ENCODE data around the gene DSCAML1.

The DSCAML1 gene

DNA sequence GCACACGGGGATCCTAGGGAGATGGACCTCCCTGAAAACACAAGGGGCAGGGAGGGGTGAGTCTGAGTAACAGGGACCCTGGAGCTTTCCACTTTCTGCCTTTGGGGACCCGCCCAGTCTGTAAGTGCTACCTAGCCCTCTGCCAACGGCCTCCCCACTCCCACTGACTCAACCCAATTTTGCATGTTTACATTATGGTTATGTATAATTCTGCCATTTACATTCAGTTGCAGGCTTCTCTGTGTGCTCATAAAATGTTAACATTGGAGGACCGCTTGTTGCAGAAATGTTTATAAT, 105.8 kb downstream of the DSCAML1 start:
- DNase-seq, result no peak

DNA sequence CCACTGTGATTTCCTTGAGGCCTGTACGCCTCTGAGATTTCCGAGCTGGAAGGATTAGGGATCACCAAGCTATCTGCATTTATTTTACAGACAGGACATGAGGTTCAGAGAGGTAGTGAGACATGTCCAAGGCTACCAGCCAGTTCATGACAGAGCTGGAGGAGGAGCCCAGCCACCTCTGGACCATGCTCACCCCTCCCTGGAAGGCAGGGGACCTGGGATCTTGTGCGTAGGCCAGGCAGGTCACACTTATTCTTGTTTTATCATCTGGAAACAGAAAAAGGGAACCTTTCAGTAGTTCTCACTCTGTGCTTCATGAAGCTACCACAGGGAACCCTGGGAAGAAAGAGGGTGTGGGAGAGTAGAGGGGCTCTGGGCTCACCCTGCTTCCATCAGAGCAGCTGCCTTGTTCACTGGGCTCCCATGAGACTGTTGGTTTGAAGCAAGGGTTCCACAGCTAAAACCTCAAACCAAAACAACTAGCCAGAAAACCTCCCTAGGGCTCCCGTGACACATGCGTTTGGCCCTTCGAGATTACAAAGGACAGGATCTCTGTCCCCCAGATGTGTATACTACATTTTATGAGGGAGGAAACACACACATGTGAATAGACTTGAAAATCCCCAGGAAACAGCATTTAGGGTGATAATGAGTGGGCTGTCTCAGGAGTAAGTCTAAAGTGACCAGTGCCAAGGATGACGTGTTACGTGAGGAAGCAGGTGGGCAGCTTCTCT, 106.4 kb downstream of the DSCAML1 start:
- no peak for DNase-seq

DNA sequence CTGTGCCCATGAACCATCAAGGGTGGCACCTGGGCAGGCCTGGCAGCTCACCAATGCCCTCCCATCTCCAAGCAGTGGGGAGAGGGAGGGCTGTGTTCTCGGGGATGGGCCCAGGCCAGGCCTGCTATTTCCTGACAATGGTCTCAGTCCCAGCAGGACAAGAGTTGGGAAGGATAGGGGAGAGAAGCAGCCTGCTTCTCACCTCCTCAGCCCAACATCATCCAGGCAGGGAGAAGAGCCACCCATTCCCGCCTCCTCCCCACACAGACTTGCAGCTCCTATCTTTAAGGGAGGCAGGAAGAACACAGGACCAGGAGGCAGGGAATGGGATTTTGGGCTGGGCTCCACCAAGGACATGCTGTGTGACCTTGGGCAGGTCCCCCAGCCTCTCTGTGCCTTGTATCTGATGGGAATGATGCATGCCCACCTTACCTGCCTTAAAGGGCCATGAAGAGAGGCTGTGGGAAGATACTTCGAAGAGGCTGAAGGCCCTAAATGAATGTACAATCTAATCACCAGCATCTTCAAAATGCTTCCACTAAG, 108.7 kb downstream of the DSCAML1 start:
- DNase-seq, result no peak

DNA sequence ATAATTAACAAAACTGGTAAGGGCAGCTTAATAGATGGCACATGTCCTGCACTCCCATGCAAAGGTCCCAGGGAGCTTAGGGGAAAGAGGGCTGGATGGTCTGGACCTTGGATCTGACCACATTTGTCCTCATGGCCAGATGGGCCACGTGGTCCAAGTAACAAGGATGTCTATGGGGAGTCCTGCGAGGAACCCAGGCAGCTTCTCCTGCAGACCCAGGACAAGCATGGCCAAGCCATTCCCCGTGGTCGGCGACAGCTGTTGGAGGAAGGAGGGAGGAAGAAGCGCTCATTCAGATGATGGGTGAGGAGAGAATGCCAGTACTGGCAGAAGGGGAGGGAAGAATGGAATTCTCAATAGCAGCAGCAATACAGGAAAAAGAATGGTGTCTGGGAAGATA, 109.2 kb downstream of the DSCAML1 start:
- no peak for DNase-seq

DNA sequence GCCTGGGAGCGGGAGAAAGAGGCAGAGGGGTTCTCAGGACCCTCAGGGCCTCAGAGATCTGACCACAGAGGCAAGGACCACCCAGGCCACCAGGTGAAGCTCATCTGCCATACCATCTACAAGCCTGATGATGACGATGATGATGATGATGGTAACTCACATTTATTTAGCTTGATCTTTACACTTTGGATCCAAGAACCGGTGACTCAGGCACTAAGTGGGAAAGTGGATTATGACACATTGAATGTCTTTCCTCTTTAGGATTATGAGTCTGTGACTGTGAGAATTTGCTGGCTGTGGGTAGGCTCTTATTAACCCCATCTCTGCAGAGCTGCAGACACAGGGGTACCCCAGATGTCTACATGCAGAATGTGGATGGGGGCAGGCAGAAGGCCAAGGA, 110.3 kb downstream of the DSCAML1 start:
- no peak for DNase-seq

DNA sequence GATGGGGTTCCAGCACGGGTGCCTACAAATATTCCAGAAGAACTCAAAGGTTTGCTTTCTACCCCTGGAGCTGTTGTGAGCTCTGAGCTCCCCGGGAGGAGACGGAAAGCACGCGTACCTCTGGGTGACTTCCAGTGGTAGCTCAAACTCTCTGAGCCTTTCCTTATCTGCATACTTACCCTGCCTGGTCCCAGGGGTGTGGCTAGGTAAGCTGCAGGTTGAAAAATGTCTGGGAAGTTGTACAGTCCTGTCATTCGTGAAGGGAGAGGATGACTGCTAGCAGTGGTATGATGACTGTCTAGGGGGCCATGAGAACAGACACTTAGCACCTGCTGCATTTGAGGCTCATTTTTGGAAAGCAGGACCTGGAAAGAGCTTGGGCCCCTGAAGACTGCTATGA, 111.5 kb downstream of the DSCAML1 start:
- DNase-seq, result no peak

DNA sequence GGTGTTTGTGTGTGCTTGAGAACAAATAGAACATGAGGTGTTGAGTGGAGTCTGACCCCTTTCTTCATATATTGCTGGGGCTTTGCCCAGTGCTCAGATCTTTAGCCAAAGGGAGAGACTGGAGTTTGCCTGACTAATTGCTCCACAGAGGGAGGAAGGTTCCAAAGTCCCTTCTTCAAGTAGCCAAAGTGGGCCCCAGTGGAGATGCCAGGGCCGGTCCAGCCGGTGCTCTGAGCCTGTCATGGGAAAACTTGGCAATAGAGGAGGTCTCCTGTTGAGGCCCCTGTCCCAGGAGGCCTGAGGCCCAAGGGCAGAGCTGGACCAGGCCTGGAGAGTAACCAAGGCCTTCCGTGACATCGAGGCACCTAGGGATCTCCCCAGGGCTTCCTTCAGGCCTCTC, 112.3 kb downstream of the DSCAML1 start:
- DNase-seq, result no peak

DNA sequence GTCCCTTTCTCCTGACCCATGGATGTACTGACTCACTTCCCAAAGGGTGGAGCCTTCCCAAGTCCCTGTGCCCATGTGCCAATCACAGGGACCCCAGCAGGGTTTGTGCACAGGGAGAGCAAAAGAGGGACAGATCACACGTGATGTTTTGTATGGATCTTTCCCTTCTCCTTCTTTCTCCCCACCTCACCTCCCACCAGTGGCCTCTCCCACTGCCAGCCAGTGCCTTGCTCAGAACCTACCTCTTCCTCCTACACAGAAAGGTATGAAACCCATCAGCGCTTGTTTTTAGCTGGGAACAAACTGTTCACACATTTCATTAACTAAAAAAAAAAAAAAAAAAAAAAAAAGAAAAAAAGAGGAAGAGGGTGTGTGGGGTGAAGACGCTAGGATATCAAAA, 112.9 kb downstream of the DSCAML1 start:
- DNase-seq, result no peak

DNA sequence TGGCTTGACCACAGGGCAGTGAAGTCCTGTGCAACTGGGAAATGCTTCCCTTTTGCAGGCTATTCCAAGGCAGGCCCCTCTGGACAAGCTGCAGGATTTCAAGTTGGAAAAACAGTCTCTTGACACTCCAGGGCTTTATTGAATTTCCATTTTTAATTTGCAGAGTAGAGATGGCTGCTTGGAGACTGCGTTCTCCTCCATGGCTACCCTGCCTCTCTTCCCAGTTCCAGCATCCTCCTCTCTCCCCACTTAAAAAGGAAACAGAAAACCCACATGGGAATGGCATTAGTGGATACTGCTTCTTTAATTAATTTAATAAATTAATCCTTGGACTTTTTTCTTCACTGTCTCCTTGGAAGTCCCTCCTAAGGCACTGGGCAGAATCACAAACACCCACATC, 115.6 kb downstream of the DSCAML1 start:
- DNase-seq, result no peak

DNA sequence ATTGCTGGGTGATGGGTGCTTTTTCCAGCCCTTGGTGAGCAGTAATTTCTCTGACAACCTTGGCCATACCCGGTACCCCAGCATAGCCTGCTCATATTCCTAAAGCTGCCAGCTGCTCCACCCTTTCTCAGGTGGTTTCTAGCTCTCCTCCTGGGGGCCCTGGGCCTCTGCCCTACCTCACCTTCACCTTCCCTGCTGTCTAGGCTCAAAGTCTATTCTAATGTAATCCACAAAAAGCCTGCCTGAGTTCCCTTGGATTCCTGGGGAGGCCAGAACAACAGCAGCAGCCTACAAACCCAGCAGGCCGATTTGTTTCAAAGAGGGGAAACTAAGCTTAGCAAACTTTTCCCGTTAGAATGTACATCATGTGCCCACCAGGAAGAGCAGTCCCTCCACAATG, 117.6 kb downstream of the DSCAML1 start:
- no peak for DNase-seq

DNA sequence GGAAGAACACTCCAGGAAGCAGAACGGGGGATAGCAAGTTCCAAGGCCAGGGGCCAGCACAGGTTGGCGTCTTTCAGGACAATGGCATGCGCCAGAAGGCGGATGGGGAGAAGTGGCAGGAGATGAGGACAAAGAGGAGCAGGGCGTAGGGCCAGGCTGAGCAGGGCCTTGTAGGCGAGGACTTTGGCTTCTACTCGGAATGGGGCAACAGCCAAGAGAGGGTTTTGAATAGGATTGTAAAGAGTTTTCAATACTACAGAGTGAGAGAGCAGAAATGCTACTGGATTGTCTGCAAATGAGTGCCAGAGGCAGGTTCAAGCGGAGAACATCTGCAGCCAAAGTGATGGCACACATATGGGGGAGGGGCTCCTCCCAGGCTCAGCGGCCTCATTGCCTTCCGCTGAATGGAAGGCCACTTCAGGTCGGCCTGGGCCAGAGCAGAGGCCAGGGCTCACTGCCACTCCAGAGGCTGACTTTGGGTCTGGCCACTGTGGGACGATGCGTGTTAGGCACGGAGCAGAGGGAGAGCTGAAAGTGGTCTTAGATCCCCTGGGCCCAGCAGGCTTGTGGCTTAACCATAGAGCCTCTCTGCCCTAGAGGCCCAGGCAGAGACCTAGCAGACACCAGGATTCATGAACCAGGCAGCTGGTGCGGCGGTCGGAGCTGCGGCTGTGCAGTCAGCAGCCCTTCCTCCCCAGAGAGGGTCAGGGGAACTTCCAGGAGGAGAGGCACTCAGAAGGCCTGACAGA, 118.2 kb downstream of the DSCAML1 start:
- DNase-seq, result no peak

DNA sequence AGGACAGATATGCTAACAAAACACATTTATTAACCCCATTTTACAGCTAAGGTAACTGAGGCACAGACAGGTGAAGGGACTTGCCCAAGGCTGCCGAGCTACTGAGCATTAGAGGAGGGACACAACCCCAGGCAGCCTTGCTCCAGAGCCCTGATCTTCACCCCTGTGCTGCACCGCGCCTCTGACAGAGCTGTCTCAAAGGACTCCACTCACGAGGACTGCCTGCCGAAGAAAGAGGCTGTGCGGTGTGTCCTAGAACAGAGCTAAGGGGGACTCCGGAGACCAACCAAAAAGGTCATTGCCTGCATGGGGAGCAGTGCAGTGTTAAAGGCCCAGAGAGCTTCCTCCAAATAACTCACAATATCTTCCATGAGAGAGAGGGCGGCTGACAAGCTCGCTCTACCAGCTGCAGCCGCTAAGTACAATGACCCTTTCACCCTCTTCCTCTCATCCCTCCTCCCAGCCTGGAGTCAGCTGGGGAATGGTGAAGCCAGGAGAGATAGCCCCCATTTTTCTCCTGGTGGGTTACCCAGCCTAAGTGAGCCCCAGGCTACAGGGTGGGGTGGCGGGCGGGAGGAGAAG, 119.2 kb downstream of the DSCAML1 start:
- DNase-seq, result no peak

DNA sequence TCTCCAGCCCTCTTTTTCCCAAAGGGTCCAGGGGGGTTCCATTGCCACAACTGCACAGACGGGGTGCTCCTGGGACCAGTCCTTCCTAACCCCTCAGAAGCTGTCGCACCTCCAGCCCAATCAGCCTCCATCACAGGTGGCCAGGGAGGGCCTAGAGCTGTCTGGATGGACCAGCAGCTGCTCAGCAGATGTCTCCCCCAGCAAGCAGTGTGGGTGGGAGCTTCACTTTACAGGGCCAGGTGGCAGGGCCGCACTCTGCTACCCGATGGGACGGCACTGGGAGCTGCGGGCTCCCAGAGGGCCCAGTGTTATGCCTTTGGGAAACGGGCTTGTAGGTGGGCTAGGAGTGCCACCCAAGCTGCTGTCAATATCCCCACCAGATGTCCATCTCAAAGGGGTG, 120.5 kb downstream of the DSCAML1 start:
- no peak for DNase-seq

DNA sequence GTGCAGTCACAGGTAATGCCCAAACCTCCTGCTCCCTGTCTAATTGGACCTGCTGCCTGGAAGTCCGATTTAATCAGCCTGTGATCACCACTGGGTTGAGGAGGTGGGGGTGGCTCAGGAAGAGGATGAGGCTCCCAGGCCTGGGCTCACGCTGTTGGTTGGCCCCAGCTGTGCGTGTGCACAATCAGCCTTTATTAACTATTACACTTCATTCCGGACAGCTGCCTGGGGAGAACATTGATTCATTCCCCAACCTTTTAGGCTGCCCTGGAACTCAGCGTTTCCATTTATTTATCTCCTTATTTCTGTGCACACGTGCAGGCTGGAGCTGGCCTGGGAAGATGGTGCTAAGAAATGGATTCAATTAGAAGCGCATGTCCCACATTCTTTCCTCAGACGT, 123.4 kb downstream of the DSCAML1 start:
- no peak for DNase-seq

DNA sequence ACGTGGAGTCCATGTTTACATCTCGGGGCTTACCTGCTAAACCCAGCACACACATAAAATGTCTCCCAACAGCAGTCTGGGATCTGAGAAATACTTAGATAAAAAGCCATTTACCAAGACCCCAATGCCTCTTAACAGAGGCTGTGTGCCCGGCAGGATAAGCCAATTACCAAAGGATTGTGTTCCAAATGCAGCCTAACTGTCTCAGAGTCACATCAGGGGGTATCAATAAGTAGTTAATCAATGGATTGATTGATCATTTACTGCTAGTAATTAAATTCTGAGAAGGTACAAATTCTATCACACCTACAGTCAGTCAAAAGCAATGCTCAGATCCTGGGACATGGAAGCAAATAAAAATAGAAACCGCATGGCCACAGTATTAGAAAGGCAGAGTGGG, 125.6 kb downstream of the DSCAML1 start:
- DNase-seq, result no peak

DNA sequence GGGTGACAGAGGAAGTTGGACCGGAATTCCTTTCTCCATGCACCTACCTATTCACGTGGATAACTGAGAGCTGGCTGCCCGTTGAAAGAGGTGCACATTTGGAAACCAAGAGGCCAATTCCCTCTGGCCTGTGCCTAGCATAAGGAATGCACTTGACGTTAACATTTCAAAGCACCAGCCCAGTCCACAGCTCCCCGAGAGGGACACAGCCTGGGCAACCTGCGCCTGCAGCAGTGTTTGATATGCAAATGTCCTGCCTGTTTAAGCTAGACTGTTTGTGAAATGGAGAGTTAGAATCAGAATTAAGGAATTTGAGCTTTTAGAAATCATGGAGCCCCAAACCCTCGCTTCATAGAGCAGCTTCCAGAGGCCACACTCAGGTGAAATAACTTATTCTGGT, 126.1 kb downstream of the DSCAML1 start:
- DNase-seq, result no peak

DNA sequence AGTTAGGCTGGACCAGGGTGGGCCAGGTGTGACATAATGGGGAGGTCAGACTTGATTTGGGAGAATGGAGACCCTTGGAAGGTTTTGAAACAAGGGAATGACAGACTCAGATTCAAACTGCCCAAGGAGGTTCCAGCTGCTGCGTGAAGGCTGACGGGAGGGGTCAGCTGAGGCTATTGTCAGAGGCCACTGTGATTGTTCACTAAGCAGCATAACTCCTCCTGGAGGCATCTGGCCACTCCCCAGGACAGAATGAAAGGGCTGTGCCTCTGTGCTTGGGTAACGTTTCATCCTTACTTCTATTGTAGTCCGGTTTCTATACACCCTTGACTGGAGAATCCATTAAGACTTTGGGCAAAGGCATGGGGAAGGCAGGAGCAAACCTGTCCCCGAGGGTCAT, 126.6 kb downstream of the DSCAML1 start:
- no peak for DNase-seq

DNA sequence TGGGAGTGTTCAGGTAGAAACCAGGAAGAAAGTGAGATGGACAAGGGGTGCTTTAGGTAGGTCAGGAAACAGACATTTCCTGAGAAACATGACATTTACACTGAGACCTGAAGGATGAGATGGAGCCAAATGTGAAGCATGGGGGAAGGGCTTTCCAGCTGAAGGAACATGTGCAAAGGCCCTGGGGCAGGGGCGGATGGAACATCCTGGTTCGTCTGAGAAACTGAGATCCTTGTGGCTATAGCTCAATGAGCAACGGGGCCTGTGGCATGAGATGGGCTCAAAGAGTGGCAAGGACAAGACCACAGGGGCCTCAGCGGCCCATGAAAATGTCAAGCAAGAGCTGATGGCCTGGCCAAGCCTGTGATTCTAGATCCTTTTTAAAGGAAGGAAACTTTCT, 127.4 kb downstream of the DSCAML1 start:
- DNase-seq, result no peak

DNA sequence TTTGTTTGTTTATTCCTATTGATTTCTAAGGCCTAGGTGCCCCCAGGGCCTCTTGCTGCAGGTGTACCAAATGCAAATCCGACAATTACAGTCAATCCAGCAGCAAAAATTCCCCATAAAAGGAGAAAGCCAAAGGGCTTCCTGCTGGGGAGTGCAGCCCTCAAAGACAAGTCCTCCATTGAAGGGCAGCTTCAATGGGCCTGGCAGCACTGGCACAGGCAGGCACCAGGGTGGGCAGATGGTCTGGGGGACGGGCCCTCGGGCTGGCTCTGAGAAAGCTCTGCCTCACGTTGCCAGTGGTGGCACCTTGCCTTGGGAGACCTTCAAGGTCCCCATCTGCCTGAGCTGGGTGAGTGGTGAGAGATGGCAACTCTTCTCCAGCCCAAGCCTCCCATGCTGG, 128.0 kb downstream of the DSCAML1 start:
- no peak for DNase-seq

DNA sequence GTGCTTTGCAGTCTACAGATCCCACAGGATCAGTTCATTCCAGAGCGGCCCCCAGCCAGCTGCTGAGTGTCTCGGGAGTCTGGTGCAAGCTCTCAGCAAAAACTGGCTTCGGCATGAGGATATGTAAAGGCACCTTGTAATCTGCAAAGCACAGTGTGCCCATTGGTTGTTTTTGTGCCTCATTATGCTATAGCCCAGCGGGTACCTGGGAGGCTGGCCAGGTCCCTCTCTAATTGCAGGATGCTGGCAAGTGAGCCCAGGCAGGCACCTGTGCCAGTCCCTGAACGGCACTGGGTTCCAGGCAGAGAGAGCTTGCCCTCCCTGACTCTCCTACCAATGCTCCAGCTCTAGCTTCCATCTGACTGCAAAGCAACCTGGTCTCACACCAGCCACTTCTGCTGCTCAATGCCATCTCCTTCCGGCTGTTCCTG, 128.7 kb downstream of the DSCAML1 start:
- DNase-seq, result no peak

DNA sequence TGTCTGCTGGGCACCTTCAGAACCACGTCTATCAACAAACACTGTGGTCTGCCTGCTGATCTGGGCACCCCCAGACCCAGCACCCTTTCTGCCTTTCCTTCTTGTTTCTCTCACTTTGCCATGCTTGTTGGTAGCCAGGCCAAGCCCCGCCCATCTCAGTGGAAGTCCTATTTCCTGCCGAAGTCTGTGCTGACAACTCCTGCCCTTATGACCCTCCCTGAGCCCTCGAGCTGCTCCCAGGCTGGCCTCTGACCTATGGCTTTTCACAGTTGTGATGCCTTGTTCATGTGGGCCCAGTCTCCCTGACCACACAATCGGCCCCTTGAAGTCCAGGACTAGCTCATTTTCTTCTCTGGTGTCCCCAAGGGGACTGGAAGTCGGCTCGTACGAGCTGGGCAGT, 132.1 kb downstream of the DSCAML1 start:
- no peak for DNase-seq

DNA sequence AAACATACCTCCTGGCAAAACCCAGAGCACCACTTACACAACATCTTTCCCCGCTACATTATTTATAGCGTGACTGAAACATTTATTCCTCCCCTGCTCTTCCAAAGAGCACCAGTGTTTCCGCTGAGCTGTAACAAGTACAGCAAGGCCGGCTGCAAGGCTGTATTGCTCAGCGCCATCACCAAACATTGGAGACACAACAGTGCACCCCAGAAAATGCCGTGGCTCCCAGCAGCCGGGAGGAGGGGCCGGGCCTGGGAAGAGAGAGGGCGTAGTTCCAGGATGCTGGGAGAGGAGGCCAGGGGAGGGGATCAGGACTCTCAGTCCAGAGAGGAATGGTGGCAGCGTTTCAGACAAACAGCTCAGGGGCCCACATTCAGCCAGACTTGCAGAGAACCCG, 133.2 kb downstream of the DSCAML1 start:
- no peak for DNase-seq

DNA sequence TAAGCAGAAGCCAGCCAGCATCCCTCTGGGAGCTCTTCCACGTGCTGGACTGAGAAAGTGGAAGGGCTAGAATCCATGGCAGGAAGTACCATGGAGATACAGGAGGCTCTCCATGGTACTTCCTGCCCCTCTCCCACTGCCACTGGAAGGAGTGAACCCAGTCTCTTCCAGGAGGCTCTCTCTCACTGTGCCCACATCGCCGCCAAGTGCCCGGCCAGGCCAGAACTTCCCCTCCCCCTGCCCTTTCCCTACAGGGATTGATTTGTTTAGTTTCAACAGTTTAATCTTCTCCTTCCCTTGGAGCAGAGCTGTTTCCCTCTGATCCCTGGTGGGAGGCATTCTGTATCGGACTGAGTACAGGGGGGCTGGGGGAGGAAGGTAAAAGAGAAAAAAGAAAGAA, 133.6 kb downstream of the DSCAML1 start:
- DNase-seq, result no peak

DNA sequence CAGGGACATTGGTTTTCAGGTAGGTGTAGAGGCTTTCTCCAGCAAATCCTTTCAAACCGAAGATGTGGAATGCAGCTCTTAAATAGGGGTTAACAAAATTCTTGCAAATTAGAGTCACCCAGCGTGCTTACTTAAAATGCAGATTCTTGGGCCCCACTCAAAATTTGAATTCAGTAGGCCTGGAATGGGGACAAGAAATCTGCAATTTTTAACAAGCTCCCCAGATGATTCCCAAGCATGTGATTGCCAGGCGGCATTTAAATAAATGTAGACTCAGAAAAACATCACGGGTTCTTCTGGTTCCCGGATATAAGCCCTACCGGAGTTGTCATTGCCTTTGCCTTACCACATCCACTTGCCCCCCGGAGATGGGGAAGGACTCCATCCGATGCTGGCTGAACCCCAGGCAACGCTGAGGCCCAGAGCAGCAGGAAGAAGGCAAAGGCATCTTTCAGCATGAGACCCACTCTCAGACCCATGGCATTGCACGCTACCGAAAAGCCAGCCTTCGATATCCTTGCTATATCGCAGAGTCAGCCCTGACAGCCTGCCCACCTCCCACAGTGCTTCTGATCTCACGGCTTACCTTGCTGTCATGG, 134.2 kb downstream of the DSCAML1 start:
- no peak for DNase-seq
